ENCODE data around the gene NCK1. TPM values are rescaled to one million over a fixed set of nuclear protein-coding genes. Genes with fewer than 3 reads are reported as not detected.
"Not testable (repeated sequence)": the region's sequence is repeated elsewhere in the genome, so short reads cannot be mapped to it uniquely, and the experiment has no call there.

The NCK1 gene
- total RNA-seq, 6 donors from 2014 or later, result 26.2 to 61.7 (median 44.8) TPM

- no peak for TF ChIP-seq POLR2A (IDR thresholded peaks at IDR 0.05)
- TF ChIP-seq POLR2AphosphoS5 (IDR thresholded peaks at IDR 0.05), result no peak
- TF ChIP-seq CTCF (IDR thresholded peaks at IDR 0.05), result no peak
- no peak for TF ChIP-seq EP300 (IDR thresholded peaks at IDR 0.05)
- no peaks in the 10 kb centered on the region for H3K36me3 ChIP-seq
- ATAC-seq (ENCODE audit: low FRiP score in 2 of 2) (no peak), DNase-seq (no peak)
- no peaks in the 10 kb centered on the region for H3K9me3 ChIP-seq
- no peak overlapping the region for H3K27ac ChIP-seq
- no peaks in the 10 kb centered on the region for H3K27me3 ChIP-seq
- peaks cover 0 to 4% (median 0%) of the 10 kb centered on the region in 4 donors for H3K4me1 ChIP-seq
- H3K4me3 ChIP-seq, result no peak overlapping the region
- WGBS, 2 donors, result 65 to 72% methylated on average over 1 of the region's 1 CpG
Observed at GRCh38 chr3:136962927-136963326, 100.9 kb downstream of the NCK1 start.

- H3K27me3 ChIP-seq; ATAC-seq (ENCODE audit: low FRiP score in 2 of 2); H3K4me3 ChIP-seq; H3K36me3 ChIP-seq; H3K27ac ChIP-seq; DNase-seq; H3K4me1 ChIP-seq; H3K9me3 ChIP-seq: not testable (repeated sequence)
- WGBS, 2 donors, result 94 to 96% methylated on average over 6 to 7 of the region's 14 CpGs
Observed at GRCh38 chr3:136969539-136969938, 107.5 kb downstream of the NCK1 start.

GRCh38 chr3:136973352-136973751 is 111.3 kb downstream of the NCK1 start:
- Histone ChIP-seq H3K4me3 (no peak overlapping the region), H3K27ac (no peak overlapping the region), H3K36me3 (no peaks in the 10 kb centered on the region), H3K27me3 (no peaks in the 10 kb centered on the region), H3K4me1 (no peaks in the 10 kb centered on the region), H3K9me3 (peaks cover 0 to 11% (median 2%) of the 10 kb centered on the region in 4 donors)
- 94 to 97% methylated on average over 4 of the region's 4 CpGs for WGBS, 2 donors
- no peak for TF ChIP-seq CTCF (IDR thresholded peaks at IDR 0.05)
- no peak for TF ChIP-seq POLR2A (IDR thresholded peaks at IDR 0.05)
- no peak for TF ChIP-seq POLR2AphosphoS5 (IDR thresholded peaks at IDR 0.05)
- no peak for TF ChIP-seq EP300 (IDR thresholded peaks at IDR 0.05)
- no peak for DNase-seq
- ATAC-seq (ENCODE audit: low FRiP score in 2 of 2), result no peak

- no peaks in the 10 kb centered on the region for H3K4me1 ChIP-seq
- H3K36me3 ChIP-seq, result no peaks in the 10 kb centered on the region
- H3K27me3 ChIP-seq, result no peaks in the 10 kb centered on the region
- WGBS, 2 donors, result 48 to 50% methylated on average over 2 of the region's 2 CpGs
- H3K27ac ChIP-seq, result no peak overlapping the region
- DNase-seq, result no peak
- H3K9me3 ChIP-seq, result peaks cover 0 to 11% (median 2%) of the 10 kb centered on the region in 4 donors
- ATAC-seq (ENCODE audit: low FRiP score in 2 of 2), result no peak
- H3K4me3 ChIP-seq, result no peak overlapping the region
- TF ChIP-seq POLR2AphosphoS5 (IDR thresholded peaks at IDR 0.05) (no peak), CTCF (IDR thresholded peaks at IDR 0.05) (no peak), EP300 (IDR thresholded peaks at IDR 0.05) (no peak), POLR2A (IDR thresholded peaks at IDR 0.05) (no peak)
Observed at GRCh38 chr3:136974670-136975069, 112.7 kb downstream of the NCK1 start.

- TF ChIP-seq POLR2A (IDR thresholded peaks at IDR 0.05) (no peak), CTCF (IDR thresholded peaks at IDR 0.05) (no peak), EP300 (IDR thresholded peaks at IDR 0.05) (no peak), POLR2AphosphoS5 (IDR thresholded peaks at IDR 0.05) (no peak)
- Histone ChIP-seq H3K4me1 (peaks cover 0 to 9% (median 1%) of the 10 kb centered on the region in 4 donors), H3K36me3 (no peaks in the 10 kb centered on the region), H3K4me3 (no peak overlapping the region), H3K27me3 (no peaks in the 10 kb centered on the region), H3K9me3 (peaks cover 0 to 8% (median 0%) of the 10 kb centered on the region in 4 donors), H3K27ac (no peak overlapping the region)
- DNase-seq, result no peak
- no peak for ATAC-seq (ENCODE audit: low FRiP score in 2 of 2)
Observed at GRCh38 chr3:136979204-136979603, 117.2 kb downstream of the NCK1 start.

Measured in upper lobe of left lung (tissue), 6 donors.